ENCODE measurements around the gene NLRP4. TPM values are rescaled to one million over a fixed set of nuclear protein-coding genes. Genes with fewer than 3 reads are reported as not detected.
"Not testable (repeated sequence)": the region's sequence is repeated elsewhere in the genome, so short reads cannot be mapped to it uniquely, and the experiment has no call there.

NLRP4 gene
- total RNA-seq, 1 donor from 2014 or later = not detected

- intact Hi-C loops (cut with DNase I) = no loop called here
- no peak for ATAC-seq
- no peak for DNase-seq (ENCODE audit: missing footprints)
These were observed 34.4 kb downstream of the NLRP4 start for GRCh38 chr19:55870736-55871135.

GRCh38 chr19:55877211-55877610, 40.9 kb downstream of the NLRP4 start:
- ATAC-seq (no peak), DNase-seq (ENCODE audit: missing footprints) (no peak)
- intact Hi-C loops (cut with DNase I) = no loop called here

- DNase-seq (ENCODE audit: missing footprints) (no peak), ATAC-seq (no peak)
- intact Hi-C loops (cut with DNase I) = no loop called here
These were observed 46.3 kb downstream of the NLRP4 start for GRCh38 chr19:55882626-55883025.

GRCh38 chr19:55898911-55899310, 62.6 kb downstream of the NLRP4 start:
- intact Hi-C loops (cut with DNase I) = no loop called here
- no peak for ATAC-seq
- no peak for DNase-seq (ENCODE audit: missing footprints)

GRCh38 chr19:55901369-55902079, 65.2 kb downstream of the NLRP4 start:
- DNase-seq (ENCODE audit: missing footprints) (no peak), ATAC-seq (no peak)
- intact Hi-C loops (cut with DNase I) = no loop called here

GRCh38 chr19:55902080-55902751, 65.9 kb downstream of the NLRP4 start:
- ATAC-seq (no peak), DNase-seq (ENCODE audit: missing footprints) (peak; percentile 68)
- intact Hi-C loops (cut with DNase I) = no loop called here

GRCh38 chr19:55907286-55907685, 70.9 kb downstream of the NLRP4 start:
- intact Hi-C loops (cut with DNase I) = no loop called here
- ATAC-seq (no peak), DNase-seq (ENCODE audit: missing footprints) (no peak)

GRCh38 chr19:55907746-55908145, 71.4 kb downstream of the NLRP4 start:
- no peak for DNase-seq (ENCODE audit: missing footprints)
- no peak for ATAC-seq

GRCh38 chr19:55909801-55910200, 73.5 kb downstream of the NLRP4 start:
- no peak for DNase-seq (ENCODE audit: missing footprints)
- ATAC-seq = no peak
- intact Hi-C loops (cut with DNase I) = no loop called here

More at GRCh38 chr19:55907746-55908145, 71.4 kb downstream of the NLRP4 start:
- intact Hi-C loops (cut with DNase I) = no loop called here

GRCh38 chr19:55912916-55913315, 76.6 kb downstream of the NLRP4 start:
- ATAC-seq = no peak
- no peak for DNase-seq (ENCODE audit: missing footprints)
- intact Hi-C loops (cut with DNase I) = no loop called here

- intact Hi-C loops (cut with DNase I) = no loop called here
- DNase-seq (ENCODE audit: missing footprints) (no peak), ATAC-seq (no peak)
These were observed 77.4 kb downstream of the NLRP4 start for GRCh38 chr19:55913643-55914268.

GRCh38 chr19:55923556-55923955, 87.2 kb downstream of the NLRP4 start:
- ATAC-seq (no peak), DNase-seq (ENCODE audit: missing footprints) (no peak)
- intact Hi-C loops (cut with DNase I) = no loop called here

- intact Hi-C loops (cut with DNase I) = no loop called here
- DNase-seq (ENCODE audit: missing footprints) = no peak
- no peak for ATAC-seq
These were observed 91.7 kb downstream of the NLRP4 start for GRCh38 chr19:55927991-55928390.

GRCh38 chr19:55929258-55929657, 92.9 kb downstream of the NLRP4 start:
- DNase-seq (ENCODE audit: missing footprints); intact Hi-C loops (cut with DNase I); ATAC-seq: not testable (repeated sequence)

- ATAC-seq = no peak
These were observed 94.7 kb downstream of the NLRP4 start for GRCh38 chr19:55930996-55931515.

More at GRCh38 chr19:55930996-55931515, 94.7 kb downstream of the NLRP4 start:
- DNase-seq (ENCODE audit: missing footprints) = no peak
- intact Hi-C loops (cut with DNase I) = no loop called here

Other genes starting within 250 kb of the NLRP4 start
- gene FIZ1, start 237.0 kb upstream of the NLRP4 start, total RNA-seq = 14.8 TPM
- gene ZNF524, start 236.3 kb upstream of the NLRP4 start, total RNA-seq = 16.9 TPM
- gene ZNF865, start 230.9 kb upstream of the NLRP4 start, total RNA-seq = 16.9 TPM
- gene ZNF784, start 212.0 kb upstream of the NLRP4 start, total RNA-seq = 11.1 TPM
- gene ZNF580, start 195.5 kb upstream of the NLRP4 start, total RNA-seq = 13.2 TPM
- 7.4 TPM for gene ZNF581, start 192.9 kb upstream of the NLRP4 start, total RNA-seq
- gene CCDC106, start 188.3 kb upstream of the NLRP4 start, total RNA-seq = 17.4 TPM
- gene U2AF2, start 181.5 kb upstream of the NLRP4 start, total RNA-seq = 74.5 TPM
- 213 TPM for gene EPN1, start 161.3 kb upstream of the NLRP4 start, total RNA-seq
- not detected for gene NLRP9, start 98.1 kb upstream of the NLRP4 start, total RNA-seq
- gene RFPL4A, start 77.4 kb upstream of the NLRP4 start, total RNA-seq = not detected
- gene RFPL4AL1, start 67.4 kb upstream of the NLRP4 start, total RNA-seq = not detected
- gene NLRP11, start 4.5 kb upstream of the NLRP4 start, total RNA-seq = not detected
- not detected for gene NLRP13, start 95.8 kb downstream of the NLRP4 start, total RNA-seq
- not detected for gene NLRP8, start 111.3 kb downstream of the NLRP4 start, total RNA-seq
- gene NLRP5, start 150.2 kb downstream of the NLRP4 start, total RNA-seq = not detected

Data from Right ventricle myocardium inferior (tissue), 1 donor.